AML-193 (cell line): ENCODE data around the gene GPHN.

Experiments used
- DNase-seq, 2 experiments: peaks; one replicate each; lab custom pipeline; 2025; lab: John Stamatoyannopoulos, UW

GPHN gene

GRCh38 chr14:67167420-67168109 is 659.6 kb downstream of the GPHN start:
- DNase-seq: no peak

- no peak for DNase-seq
Observed at GRCh38 chr14:67168110-67168441, 660.1 kb downstream of the GPHN start.

GRCh38 chr14:67170660-67171059 is 662.7 kb downstream of the GPHN start:
- DNase-seq: no peak

GRCh38 chr14:67172056-67172455 is 664.1 kb downstream of the GPHN start:
- no peak for DNase-seq

GRCh38 chr14:67172520-67172919 is 664.6 kb downstream of the GPHN start:
- DNase-seq: no peak

GRCh38 chr14:67173719-67174118 is 665.8 kb downstream of the GPHN start:
- no peak for DNase-seq

- DNase-seq: no peak
Observed at GRCh38 chr14:67186172-67186768, 678.3 kb downstream of the GPHN start.

- no peak for DNase-seq
Observed at GRCh38 chr14:67186789-67187584, 679.0 kb downstream of the GPHN start.

- DNase-seq: no peak
Observed at GRCh38 chr14:67187826-67188225, 679.9 kb downstream of the GPHN start.

GRCh38 chr14:67188326-67188725 is 680.4 kb downstream of the GPHN start:
- DNase-seq: no peak

GRCh38 chr14:67191768-67192290 is 683.9 kb downstream of the GPHN start:
- DNase-seq: no peak

- DNase-seq: no peak
Observed at GRCh38 chr14:67192366-67192765, 684.4 kb downstream of the GPHN start.

- DNase-seq: no peak
Observed at GRCh38 chr14:67195279-67195678, 687.3 kb downstream of the GPHN start.

GRCh38 chr14:67199016-67199415 is 691.1 kb downstream of the GPHN start:
- no peak for DNase-seq

- DNase-seq: no peak
Observed at GRCh38 chr14:67207810-67208209, 699.9 kb downstream of the GPHN start.

- DNase-seq: no peak
Observed at GRCh38 chr14:67218126-67218525, 710.2 kb downstream of the GPHN start.

- DNase-seq: no peak
Observed at GRCh38 chr14:67221248-67221981, 713.5 kb downstream of the GPHN start.

- no peak for DNase-seq
Observed at GRCh38 chr14:67221982-67222328, 714.0 kb downstream of the GPHN start.

GRCh38 chr14:67225523-67225922 is 717.6 kb downstream of the GPHN start:
- DNase-seq: no peak

- no peak for DNase-seq
Observed at GRCh38 chr14:67228325-67228984, 720.5 kb downstream of the GPHN start.
